Measurements from ENCODE around the gene KDM3B.

KDM3B gene

DNA sequence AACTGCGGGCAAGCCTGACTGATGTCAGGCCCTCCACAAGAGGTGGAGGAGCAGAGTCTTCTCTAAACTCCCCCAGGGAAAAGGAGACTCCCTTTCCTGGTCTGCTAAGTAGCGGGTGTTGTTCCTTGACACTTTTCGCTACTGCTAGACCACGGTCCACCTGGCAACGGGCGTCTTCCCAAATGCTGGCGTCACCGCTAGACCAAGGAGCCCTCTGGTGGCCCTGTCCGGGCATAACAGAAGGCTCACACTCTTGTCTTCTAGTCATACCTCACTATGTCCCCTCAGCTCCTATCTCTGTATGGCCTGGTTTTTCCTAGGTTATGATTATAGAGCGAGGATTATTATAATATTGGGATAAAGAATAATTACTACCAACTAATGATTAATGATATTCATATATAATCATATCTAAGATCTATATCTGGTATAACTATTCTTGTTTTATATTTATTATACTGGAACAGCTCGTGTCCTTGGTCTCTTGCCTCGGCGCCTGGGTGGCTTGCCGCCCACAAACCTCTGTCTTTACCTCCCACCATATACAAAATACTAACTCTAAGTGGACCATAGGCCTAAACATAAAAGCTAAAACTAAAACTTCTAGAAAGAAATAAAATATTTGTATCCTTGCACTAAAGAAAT, 58.6 kb downstream of the KDM3B start:
- peak; percentile 77 for DNase-seq

DNA sequence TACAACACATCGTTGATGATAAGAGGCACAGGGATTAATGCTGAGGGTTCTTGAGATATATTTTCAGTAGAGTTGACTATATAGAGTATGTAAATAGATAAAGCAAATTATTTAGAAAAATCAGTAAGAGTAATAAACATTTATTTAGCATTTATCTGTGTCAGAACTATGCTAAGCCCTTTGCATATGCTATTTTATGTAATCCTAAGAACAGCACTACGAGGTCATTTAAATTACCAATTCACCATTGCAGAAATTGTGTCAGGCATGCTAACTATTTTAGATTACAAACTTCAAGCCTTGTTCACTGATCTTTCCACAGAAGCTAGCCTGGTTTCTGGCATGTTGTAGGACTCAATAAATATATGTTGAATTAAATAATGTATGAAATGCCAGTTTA, 66.0 kb downstream of the KDM3B start:
- no peak for DNase-seq

DNA sequence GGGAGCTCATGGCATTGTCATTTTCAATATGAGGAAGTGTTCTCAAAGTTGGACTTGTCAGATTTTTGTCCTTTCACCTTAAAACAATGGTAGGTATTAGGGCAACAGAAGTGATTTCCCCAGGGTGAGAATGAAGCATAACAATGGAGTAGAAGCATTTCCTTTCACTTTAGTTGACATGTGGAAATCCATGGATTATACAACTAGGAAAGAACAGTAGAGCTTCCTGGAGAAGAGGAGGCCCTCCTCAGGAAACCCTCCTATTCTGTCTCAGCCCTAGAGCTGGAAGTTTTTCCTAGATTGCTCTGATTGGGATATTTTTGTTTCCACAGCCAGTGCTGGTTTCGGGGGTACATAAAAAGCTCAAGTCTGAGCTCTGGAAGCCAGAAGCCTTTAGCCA, 72.6 kb downstream of the KDM3B start:
- no peak for DNase-seq

DNA sequence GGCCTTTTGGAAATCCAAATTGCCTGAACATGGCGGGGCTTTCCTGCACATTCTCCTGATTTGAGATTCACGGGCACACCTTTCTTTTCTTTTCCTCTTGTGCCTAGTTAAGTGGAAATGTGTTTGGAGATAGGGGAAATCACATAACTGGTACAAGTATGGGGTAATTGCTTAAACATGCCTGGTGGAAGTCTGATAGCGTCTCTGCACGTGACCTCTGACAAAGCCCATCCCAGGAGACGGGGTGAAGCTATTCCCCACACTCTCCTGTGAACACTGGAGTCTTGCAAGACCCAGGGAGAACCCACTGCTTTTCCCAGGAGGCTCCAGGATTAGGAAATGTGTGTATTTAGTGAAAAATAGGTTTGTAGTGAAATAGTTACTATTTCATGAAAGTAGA, 83.5 kb downstream of the KDM3B start:
- no peak for DNase-seq

- peak; percentile 46 for DNase-seq
These were observed 85.7 kb downstream of the KDM3B start for GRCh38 chr5:138438003-138438723.

DNA sequence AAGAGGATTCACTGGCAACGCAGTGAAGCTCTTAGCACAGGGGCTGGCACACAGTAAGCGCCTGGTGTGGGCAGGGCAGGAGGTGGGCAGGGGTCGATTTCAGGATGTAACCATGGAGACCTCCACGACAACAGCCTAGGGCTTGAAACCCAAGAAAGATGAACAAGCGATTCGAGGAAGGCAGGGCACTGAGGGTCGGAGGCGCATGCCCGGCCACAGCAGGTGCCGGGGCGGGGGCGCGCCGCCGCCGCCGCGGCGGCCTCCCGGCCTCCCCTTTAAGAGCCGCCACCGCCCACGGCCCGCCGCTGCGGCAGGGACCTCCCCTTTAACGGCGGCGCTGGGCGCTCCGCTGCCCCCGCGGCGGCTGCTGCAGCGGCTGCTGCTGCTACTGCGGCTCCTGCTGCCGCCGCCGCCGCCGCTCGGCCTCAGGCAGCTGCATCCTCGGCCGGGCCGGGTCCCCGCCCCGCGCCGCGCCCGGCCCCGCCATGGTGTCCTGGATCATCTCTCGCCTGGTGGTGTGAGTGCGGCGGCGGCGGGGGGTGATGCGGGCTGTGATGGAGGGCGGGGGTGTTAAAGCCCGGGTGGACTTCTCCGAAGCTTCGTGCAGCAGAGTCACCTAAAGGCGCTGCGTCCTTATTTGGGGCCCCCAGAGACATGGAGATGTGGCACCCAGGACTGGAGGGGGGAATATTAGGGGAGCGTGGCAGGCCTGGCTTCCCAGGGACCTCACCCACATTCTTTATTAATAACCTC, 86.4 kb downstream of the KDM3B start, which contains the start of gene REEP2:
Gene REEP2 (plus strand): TSS at position 334 of the 753 bp plus-strand sequence. CDS start 152 bp downstream, at position 486.
- DNase-seq: peak; percentile 80

DNA sequence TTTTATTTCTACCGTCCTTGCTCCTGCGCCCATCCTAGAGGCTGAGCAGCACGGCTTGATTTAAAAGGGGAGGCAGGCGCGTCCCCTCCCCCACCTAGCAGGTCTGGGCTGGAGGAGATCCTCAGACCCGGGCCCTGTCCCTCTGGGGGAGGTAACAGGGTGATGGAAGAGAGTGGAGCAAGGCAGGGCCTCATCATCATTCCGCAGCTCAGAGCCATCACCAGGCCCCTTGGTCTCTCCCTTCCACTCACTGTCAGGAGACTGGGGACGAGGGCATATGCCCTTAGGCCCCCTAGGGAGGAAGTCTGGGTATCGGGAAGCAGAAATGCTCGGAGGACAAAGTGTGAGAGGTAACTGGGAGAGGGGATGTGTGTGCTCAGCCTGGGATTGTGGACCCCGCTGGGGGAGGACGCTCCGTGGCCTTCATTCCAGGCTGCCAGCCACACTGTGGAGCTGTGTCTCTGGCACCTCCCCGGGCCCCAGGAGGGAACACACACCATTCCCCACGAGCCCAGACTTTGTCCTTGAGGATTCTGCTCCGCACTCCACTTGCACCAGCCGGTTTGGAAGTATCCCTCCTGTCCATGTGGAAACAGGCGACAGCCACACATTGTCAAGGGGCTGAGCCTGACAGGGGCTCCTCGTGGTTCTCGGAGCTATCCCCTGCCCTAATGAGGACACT, 87.1 kb downstream of the KDM3B start:
- peak; percentile 59 for DNase-seq

- DNase-seq: peak; percentile 53
These were observed 87.9 kb downstream of the KDM3B start for GRCh38 chr5:138440159-138441073.

DNA sequence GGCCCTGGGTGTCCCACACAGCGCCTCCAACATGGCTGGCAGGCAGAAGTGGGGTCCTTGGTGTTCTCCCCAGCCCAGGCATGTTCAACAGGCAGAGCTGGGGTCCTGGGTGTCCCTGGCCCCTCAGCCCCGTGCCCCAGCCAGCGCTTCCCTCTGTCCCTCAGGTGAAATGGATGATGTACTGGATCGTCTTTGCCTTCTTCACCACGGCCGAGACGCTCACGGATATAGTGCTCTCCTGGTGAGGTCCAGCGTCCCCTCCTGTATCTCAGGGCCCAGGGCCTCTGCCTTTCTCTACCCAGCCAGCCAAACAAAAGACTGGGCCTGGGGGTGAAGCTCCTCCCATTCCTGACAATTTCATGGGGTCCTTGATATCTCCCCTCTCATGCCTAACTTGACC, 88.7 kb downstream of the KDM3B start:
- DNase-seq: no peak

- DNase-seq: peak; percentile 46
These were observed 91.7 kb downstream of the KDM3B start for GRCh38 chr5:138444078-138444773.

DNA sequence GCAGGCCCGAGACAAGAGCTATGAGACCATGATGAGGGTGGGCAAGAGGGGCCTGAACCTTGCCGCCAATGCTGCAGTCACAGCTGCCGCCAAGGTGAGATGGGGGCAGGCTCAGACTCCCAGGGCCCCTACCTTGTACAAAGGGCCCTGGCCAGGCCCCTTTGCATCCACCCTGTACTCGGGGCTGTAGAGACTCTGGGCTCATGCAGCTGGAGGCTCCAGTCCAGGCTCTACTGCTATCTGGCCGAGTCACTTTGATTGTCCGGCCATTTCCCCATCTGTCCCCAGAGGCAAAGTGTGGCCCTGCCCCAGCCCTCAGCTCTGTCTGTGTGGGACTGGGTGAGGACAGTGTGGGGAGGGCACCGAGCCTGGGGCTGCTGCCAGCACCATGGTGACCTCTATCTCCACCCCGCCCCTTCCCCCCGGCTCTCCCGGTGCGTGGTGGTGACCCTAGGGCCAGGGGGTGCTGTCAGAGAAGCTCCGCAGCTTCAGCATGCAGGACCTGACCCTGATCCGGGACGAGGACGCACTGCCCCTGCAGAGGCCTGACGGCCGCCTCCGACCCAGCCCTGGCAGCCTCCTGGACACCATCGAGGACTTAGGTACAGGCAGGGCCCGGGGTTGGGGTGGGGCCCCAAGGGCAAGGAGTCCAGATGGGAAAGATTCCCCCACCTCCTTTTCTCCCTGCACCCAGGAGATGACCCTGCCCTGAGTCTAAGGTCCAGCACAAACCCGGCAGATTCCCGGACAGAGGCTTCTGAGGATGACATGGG, 92.5 kb downstream of the KDM3B start:
- DNase-seq: peak; percentile 50

DNA sequence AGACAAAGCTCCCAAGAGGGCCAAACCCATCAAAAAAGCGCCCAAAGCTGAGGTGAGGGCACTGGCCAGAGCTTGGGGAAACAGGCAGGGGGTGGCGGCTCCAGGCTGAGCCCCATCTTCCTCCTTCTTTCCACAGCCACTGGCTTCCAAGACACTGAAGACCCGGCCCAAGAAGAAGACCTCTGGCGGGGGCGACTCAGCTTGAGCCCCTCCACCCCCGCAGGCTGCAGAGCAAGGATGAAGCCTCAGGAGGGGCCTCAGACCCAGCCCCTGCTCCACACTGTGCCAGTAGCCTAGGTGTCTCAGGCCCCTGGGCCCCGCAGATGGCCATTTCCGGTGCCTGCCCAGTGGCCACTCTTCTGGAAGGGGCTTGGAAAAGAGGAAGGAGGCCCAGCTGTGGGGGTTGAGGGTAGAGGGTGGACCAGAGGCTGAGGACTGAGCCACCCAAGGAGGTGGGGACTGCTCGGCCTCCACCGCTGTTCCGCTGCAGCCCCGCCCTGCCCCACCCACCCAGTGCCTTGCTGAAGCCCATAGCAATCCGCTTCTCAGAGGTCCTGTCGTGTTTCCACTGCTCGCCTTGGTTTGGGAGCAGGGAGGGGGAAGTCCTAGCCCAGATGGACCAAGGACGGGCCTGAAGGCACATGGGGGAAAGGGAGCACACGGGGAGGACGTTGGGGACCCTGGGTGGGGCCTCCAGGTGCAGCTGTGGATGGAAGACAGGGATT, 93.2 kb downstream of the KDM3B start:
- DNase-seq: no peak

DNA sequence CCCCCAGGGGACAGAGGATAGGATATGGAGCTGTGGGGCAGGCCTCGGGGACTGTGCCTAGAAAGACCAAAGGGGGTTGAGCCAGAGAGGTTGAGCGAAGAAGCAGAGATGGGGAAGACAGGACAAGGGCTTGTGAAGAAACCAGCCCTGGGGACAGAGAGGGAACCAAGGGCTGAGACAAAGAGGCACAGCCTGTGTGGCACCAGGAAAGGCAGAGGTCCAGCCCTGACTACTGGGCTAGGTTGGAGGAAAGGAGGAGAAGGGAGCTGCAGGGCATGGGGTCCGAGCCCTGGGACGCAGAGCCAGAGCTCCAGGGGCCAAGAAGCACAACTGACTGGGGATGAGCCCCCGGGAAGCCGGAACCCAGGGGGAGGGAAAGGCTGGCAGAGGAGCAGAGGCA, 95.6 kb downstream of the KDM3B start:
- DNase-seq: peak; percentile 51

DNA sequence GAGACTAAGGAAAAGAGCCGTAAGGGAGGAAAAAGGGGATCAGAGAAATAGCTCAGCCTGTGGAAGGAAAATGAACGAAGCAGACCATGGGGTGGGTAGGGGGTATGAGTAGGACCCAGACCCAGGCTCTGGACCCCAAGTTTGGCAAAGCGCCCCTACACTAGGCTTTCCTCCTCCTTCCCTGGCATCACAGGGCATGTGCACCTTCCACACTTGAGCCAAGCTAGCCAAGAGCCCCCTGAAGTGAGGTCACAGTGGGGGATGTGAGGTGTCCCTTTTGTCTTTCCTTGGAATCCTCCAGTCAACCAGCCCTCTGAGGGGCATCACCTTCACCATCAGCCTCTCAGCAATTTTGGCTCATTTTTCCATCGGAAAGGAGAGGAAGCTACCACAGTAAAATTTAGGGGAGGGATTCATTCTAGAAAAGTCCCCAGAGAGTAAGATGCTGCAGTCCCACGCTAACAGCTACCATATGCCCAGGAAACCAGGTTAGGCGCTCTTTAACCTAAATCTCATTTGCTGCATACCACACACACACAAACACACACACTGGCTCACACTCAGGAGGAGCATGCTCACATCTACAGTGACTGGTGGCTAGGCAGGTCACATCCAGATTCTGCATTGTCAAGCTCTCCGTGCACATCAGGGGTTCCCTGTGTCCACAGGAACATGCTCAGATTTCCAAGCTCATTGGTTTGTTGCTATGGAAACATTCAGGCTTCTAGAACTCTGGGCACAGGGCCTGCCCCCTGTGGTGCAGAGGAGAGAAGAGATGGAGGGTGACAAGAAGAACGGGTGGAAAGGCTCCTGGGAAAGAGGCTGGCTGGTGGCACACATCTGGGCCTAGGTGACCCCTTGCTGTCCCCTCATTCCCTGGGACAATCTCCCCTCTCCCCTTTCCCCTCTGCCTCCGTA, 96.3 kb downstream of the KDM3B start:
- peak; percentile 44 for DNase-seq

DNA sequence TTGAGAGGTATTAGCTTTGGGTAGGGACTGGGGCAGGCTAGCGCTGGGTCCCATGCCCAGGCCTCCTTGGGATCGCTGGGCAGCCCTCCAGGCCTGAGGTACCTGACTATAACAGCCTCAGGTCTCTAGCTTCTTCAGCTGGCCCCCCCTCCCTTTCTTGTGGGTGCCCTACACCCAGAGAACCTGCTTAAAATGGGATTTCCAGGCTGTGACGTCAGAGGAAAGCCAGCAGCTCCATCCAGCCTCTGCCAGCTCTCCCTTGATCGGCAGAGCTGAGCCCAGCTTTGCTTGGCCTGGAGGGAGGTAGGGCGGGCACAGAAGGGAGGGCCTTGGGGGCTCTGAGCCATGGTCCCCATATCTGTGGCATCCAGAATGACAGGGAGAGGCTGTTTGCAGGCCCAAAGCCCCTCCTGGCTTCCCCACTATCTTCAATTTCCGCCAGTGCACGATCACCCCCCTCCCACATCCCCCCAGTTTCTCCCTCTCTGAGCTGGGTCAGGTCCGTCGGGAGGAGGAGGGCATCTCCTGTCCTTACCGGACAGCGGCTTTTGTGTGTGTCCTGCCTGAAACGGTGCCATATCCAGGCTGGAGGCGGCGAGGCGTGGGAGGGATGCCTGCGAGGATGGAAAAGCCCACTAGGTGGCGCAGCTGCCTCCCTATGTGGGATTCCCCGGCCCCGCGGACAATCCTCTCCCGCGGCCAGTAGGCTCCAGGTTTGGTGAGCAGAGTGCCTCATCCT, 97.2 kb downstream of the KDM3B start:
- peak; percentile 94 for DNase-seq

DNA sequence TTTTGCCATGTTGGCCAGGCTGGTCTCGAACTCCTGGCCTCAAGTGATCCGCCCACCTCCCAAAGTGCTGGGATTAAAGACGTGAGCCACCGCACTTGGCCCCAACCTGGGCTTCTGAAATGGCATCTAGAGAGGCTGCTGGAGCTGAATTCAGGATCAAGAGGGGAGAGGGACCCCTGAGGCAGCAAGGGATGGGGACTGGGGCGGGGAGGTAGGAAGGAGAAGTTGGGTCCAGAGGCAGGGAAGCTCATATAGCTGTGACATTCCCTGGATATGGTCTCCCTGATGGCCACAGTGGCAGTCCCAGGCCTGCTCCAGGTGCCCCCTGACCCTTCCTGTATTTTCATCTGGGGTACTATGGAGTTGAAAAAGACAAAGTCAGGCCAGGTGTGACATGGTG, 98.5 kb downstream of the KDM3B start:
- no peak for DNase-seq

DNA sequence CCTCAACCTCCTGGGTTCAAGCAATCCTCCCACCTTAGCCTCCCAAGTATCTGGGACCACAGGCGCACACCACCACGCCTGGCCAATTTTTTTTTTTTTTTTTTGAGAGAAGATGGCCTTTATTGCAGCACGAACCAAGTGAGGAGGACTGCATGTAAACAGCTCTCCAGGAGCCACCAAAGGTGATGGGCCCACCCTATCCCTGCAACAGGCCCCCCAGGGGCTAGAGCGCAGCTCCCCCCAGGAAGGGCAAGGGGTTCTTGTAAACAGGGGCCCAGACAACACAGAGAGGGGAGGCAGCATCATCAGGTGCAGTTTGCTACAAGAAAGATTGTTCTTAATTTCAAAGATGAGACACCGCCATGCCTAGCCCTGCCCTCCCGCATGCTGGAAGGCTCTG, 100.2 kb downstream of the KDM3B start:
- no peak for DNase-seq

DNA sequence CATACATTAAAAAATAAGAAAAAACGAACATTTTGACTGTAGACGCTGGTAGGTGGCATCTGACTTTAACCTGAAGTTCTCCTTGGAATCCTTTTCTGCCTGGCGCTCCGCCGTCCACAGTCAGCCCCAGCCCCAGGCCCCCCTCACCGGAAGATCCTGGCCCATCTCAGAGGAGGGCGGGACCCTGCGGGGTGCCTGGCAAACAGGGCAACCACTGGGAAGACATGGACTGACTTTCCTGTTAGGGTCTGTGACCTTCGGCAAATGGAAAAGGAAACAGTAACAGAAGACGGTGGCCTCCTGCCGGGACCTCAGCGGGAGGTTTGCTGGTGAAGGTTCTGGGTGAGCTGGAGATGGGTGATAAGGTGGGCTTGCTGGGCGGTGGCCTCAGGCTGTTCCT, 101.1 kb downstream of the KDM3B start:
- DNase-seq: no peak

Data from islet precursor cell (in vitro differentiated cells).